ENCODE measurements around the gene REG4. TPM values are rescaled to one million over a fixed set of nuclear protein-coding genes. Genes with fewer than 3 reads are reported as not detected.
"Not testable (repeated sequence)": the region's sequence is repeated elsewhere in the genome, so short reads cannot be mapped to it uniquely, and the experiment has no call there.

Gene REG4
- total RNA-seq, 2 experiments from 2014 or later = 9.1 to 10.3 TPM

- peaks cover 14% of the 10 kb centered on the region for H3K36me3 Mint-ChIP-seq
- ATAC-seq (ENCODE audit: low read depth) (no peak), DNase-seq (no peak)
- H3K27me3 Mint-ChIP-seq = no peaks in the 10 kb centered on the region
- peaks cover 22% of the 10 kb centered on the region for H3K4me1 Mint-ChIP-seq
- peak overlapping the region; percentile 84 for H3K4me3 Mint-ChIP-seq
- no peaks in the 10 kb centered on the region for H3K9me3 Mint-ChIP-seq
- H3K27ac Mint-ChIP-seq = peak overlapping the region; percentile 88
- POLR2A ChIA-PET = interaction anchor here (1.3 to 2.1 kb wide), 2 partner anchors 10 to 54 kb away, joined by 3 to 8 read pairs; no protein-coding TSS in a partner anchor
Observed at GRCh38 chr1:119799003-119799402, 12.3 kb downstream of the REG4 start.

GRCh38 chr1:119797606-119798005 lies 13.7 kb downstream of the REG4 start:
- no peak for ATAC-seq (ENCODE audit: low read depth)
- Mint-ChIP-seq H3K9me3 (no peaks in the 10 kb centered on the region), H3K36me3 (peaks cover 25% of the 10 kb centered on the region), H3K4me3 (peak overlapping the region; percentile 33), H3K27ac (peak overlapping the region; percentile 1), H3K4me1 (peaks cover 22% of the 10 kb centered on the region), H3K27me3 (no peaks in the 10 kb centered on the region)
- POLR2A ChIA-PET = interaction anchor here (2.1 kb wide), 1 partner anchor 11 kb away, joined by 8 read pairs; no protein-coding TSS in a partner anchor
- no peak for DNase-seq

GRCh38 chr1:119797162-119797561 lies 14.1 kb downstream of the REG4 start:
- no peaks in the 10 kb centered on the region for H3K27me3 Mint-ChIP-seq
- ATAC-seq (ENCODE audit: low read depth) (no peak), DNase-seq (no peak)
- no peak overlapping the region for H3K27ac Mint-ChIP-seq
- H3K4me3 Mint-ChIP-seq = no peak overlapping the region
- POLR2A ChIA-PET = no interaction called here
- H3K4me1 Mint-ChIP-seq = peaks cover 22% of the 10 kb centered on the region
- H3K36me3 Mint-ChIP-seq = peaks cover 25% of the 10 kb centered on the region
- H3K9me3 Mint-ChIP-seq = no peaks in the 10 kb centered on the region

- POLR2A ChIA-PET = no interaction called here
- no peak for DNase-seq
- H3K27me3 Mint-ChIP-seq = peaks cover 10% of the 10 kb centered on the region
- H3K36me3 Mint-ChIP-seq = peaks cover 25% of the 10 kb centered on the region
- no peak for ATAC-seq (ENCODE audit: low read depth)
- no peak overlapping the region for H3K4me3 Mint-ChIP-seq
- peak overlapping the region; percentile 30 for H3K27ac Mint-ChIP-seq
- H3K9me3 Mint-ChIP-seq = no peaks in the 10 kb centered on the region
- H3K4me1 Mint-ChIP-seq = peaks cover 19% of the 10 kb centered on the region
Observed at GRCh38 chr1:119795261-119796200, 15.7 kb downstream of the REG4 start.

- H3K36me3 Mint-ChIP-seq = peaks cover 25% of the 10 kb centered on the region
- H3K4me3 Mint-ChIP-seq = no peak overlapping the region
- DNase-seq (no peak), ATAC-seq (ENCODE audit: low read depth) (no peak)
- no peak overlapping the region for H3K27ac Mint-ChIP-seq
- H3K27me3 Mint-ChIP-seq = peaks cover 13% of the 10 kb centered on the region
- no peaks in the 10 kb centered on the region for H3K9me3 Mint-ChIP-seq
- H3K4me1 Mint-ChIP-seq = peaks cover 18% of the 10 kb centered on the region
- POLR2A ChIA-PET = no interaction called here
Observed at GRCh38 chr1:119794876-119795240, 16.4 kb downstream of the REG4 start.

GRCh38 chr1:119794230-119794875 lies 16.9 kb downstream of the REG4 start:
- no peak overlapping the region for H3K4me3 Mint-ChIP-seq
- no peak overlapping the region for H3K27ac Mint-ChIP-seq
- H3K36me3 Mint-ChIP-seq = peaks cover 25% of the 10 kb centered on the region
- H3K27me3 Mint-ChIP-seq = peaks cover 14% of the 10 kb centered on the region
- DNase-seq = no peak
- no peaks in the 10 kb centered on the region for H3K9me3 Mint-ChIP-seq
- POLR2A ChIA-PET = no interaction called here
- ATAC-seq (ENCODE audit: low read depth) = no peak
- peaks cover 16% of the 10 kb centered on the region for H3K4me1 Mint-ChIP-seq

- Mint-ChIP-seq H3K4me1 (peaks cover 15% of the 10 kb centered on the region), H3K4me3 (no peak overlapping the region), H3K36me3 (peaks cover 23% of the 10 kb centered on the region), H3K9me3 (no peaks in the 10 kb centered on the region), H3K27me3 (peaks cover 20% of the 10 kb centered on the region), H3K27ac (no peak overlapping the region)
- POLR2A ChIA-PET = interaction anchor here (1.3 kb wide), 1 partner anchor 9 kb away, joined by 3 read pairs; no protein-coding TSS in a partner anchor
- DNase-seq (no peak), ATAC-seq (ENCODE audit: low read depth) (no peak)
Observed at GRCh38 chr1:119791377-119791776, 19.9 kb downstream of the REG4 start.

GRCh38 chr1:119790451-119791198 lies 20.6 kb downstream of the REG4 start:
- DNase-seq (no peak), ATAC-seq (ENCODE audit: low read depth) (no peak)
- POLR2A ChIA-PET = no interaction called here
- Mint-ChIP-seq H3K9me3 (no peaks in the 10 kb centered on the region), H3K36me3 (peaks cover 21% of the 10 kb centered on the region), H3K4me1 (peaks cover 19% of the 10 kb centered on the region), H3K27me3 (peaks cover 24% of the 10 kb centered on the region), H3K4me3 (no peak overlapping the region), H3K27ac (no peak overlapping the region)

GRCh38 chr1:119787776-119788175 lies 23.5 kb downstream of the REG4 start:
- no peak for ATAC-seq (ENCODE audit: low read depth)
- Mint-ChIP-seq H3K4me1 (peaks cover 17% of the 10 kb centered on the region), H3K27ac (no peak overlapping the region), H3K27me3 (peaks cover 36% of the 10 kb centered on the region), H3K36me3 (no peaks in the 10 kb centered on the region), H3K9me3 (no peaks in the 10 kb centered on the region), H3K4me3 (peak overlapping the region; percentile 7)
- POLR2A ChIA-PET = no interaction called here
- DNase-seq = no peak

GRCh38 chr1:119786473-119787050 lies 24.7 kb downstream of the REG4 start:
- Mint-ChIP-seq H3K4me1 (peaks cover 17% of the 10 kb centered on the region), H3K27me3 (peaks cover 39% of the 10 kb centered on the region)
- H3K27ac Mint-ChIP-seq; ATAC-seq (ENCODE audit: low read depth); H3K9me3 Mint-ChIP-seq; H3K36me3 Mint-ChIP-seq; H3K4me3 Mint-ChIP-seq; DNase-seq; POLR2A ChIA-PET: not testable (repeated sequence)

- H3K4me1 Mint-ChIP-seq = peaks cover 17% of the 10 kb centered on the region
- H3K27ac Mint-ChIP-seq; H3K9me3 Mint-ChIP-seq; DNase-seq; H3K36me3 Mint-ChIP-seq; ATAC-seq (ENCODE audit: low read depth); POLR2A ChIA-PET; H3K4me3 Mint-ChIP-seq: not testable (repeated sequence)
- peaks cover 41% of the 10 kb centered on the region for H3K27me3 Mint-ChIP-seq
Observed at GRCh38 chr1:119786046-119786445, 25.2 kb downstream of the REG4 start.

- no peak overlapping the region for H3K27ac Mint-ChIP-seq
- ATAC-seq (ENCODE audit: low read depth) (no peak), DNase-seq (no peak)
- POLR2A ChIA-PET = no interaction called here
- H3K36me3 Mint-ChIP-seq = no peaks in the 10 kb centered on the region
- H3K4me3 Mint-ChIP-seq = no peak overlapping the region
- H3K27me3 Mint-ChIP-seq = peaks cover 35% of the 10 kb centered on the region
- H3K4me1 Mint-ChIP-seq = peaks cover 15% of the 10 kb centered on the region
- no peaks in the 10 kb centered on the region for H3K9me3 Mint-ChIP-seq
Observed at GRCh38 chr1:119784191-119784781, 27.0 kb downstream of the REG4 start.

Measured in activated naive CD8-positive, alpha-beta T cell treated with anti-CD3 and anti-CD28 coated beads, Interleukin-2, amount 10 ng/mL, durations not matched to agents 7 days and 5 days (primary cell).